Skeletal muscle satellite cell (primary cell): ENCODE data around the gene TAF5. TPM values are rescaled to one million over a fixed set of nuclear protein-coding genes. Genes with fewer than 3 reads are reported as not detected.
"Not testable (repeated sequence)": the region's sequence is repeated elsewhere in the genome, so short reads cannot be mapped to it uniquely, and the experiment has no call there.

ENCODE experiments used
- H3K27me3 ChIP-seq: 2 replicates; pipeline ENCODE4 v1.7.0; 2013; ENCODE audit warnings: low read length; ENCODE audit not compliant: control insufficient read depth, insufficient read depth
- H3K36me3 ChIP-seq: 2 replicates; pipeline ENCODE4 v1.7.0; 2013; ENCODE audit warnings: mild to moderate bottlenecking, control low read depth, low read length; ENCODE audit not compliant: insufficient read depth
- H3K4me1 ChIP-seq: 2 replicates; pipeline ENCODE4 v1.7.0; 2013; ENCODE audit warnings: low read length; ENCODE audit not compliant: control insufficient read depth, insufficient read depth
- H3K4me2 ChIP-seq: 2 replicates; pipeline ENCODE4 v1.7.0; 2013; ENCODE audit warnings: mild to moderate bottlenecking, low read length
- H3K4me3 ChIP-seq: 2 replicates; pipeline ENCODE4 v1.7.0; 2013; ENCODE audit warnings: low read length
- H3K9ac ChIP-seq: 2 replicates; pipeline ENCODE4 v1.7.0; 2013; ENCODE audit warnings: mild to moderate bottlenecking, low read depth, low read length, moderate library complexity
- H3K9me3 ChIP-seq: replicated peaks from 2 replicates; pipeline ENCODE4 v1.7.0; 2013; ENCODE audit warnings: mild to moderate bottlenecking, control low read depth, low read length
- total RNA-seq: library from RNA; depleted of rRNA; stranded (reverse); fragments of >200 nt; gene quantifications from 2 replicates; pipeline ENCODE4 v1.2.3, GENCODE V29; 2012; rRNA removed

Gene TAF5
- total RNA-seq, result 4.4 and 4.6 TPM in 2 replicates

DNA sequence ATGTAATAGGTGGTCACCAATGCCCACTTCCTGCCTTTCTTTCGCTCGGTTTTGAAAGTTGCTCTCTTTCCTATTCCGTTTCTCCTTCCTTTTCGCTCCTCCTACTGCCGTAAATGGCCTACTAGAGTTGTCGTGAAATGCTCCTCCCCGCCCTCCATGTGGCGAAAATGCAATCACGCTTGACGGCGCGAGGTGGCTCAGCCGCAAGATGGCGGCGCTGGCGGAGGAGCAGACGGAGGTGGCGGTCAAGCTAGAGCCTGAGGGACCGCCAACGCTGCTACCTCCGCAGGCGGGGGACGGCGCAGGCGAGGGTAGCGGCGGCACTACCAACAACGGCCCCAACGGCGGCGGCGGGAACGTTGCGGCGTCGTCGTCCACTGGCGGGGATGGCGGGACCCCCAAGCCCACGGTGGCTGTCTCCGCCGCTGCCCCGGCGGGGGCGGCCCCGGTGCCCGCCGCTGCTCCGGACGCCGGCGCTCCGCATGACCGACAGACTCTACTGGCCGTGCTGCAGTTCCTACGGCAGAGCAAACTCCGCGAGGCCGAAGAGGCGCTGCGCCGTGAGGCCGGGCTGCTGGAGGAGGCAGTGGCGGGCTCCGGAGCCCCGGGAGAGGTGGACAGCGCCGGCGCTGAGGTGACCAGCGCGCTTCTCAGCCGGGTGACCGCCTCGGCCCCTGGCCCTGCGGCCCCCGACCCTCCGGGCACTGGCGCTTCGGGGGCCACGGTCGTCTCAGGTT lies at the start of gene TAF5:
TAF5 (plus strand) TSS at position 195 of the 737 bp plus-strand sequence; CDS start at position 209, 14 bp downstream.
- Histone ChIP-seq H3K36me3 (no peaks in the 10 kb centered on the region), H3K9ac (peak within 1 kb of the TSS; percentile 81), H3K27me3 (no peaks in the 10 kb centered on the region), H3K4me3 (peak within 1 kb of the TSS; percentile 87), H3K9me3 (no peaks in the 10 kb centered on the region), H3K4me1 (peaks cover 3% of the 10 kb centered on the region), H3K4me2 (peak within 1 kb of the TSS; percentile 85)

DNA sequence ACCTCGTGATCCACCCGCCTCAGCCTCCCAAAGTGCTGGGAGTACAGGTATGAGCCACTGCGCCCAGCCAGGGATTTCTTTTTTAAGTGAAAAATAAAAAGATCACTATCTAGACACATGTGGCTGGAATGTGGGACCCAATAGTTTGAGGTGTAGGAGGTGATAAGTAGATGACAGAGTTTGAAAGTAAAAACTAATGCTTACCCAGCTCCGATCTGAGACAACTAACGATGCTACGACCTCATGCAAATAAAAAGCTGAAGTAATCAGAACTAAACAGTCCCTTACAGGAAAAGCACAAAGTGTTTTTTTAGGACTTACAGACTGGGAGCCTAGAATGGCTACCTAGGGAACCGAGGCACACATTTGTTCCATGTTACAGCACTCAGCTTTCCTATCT lies 39.9 kb upstream of the TAF5 start:
- no peak overlapping the region for H3K4me3 ChIP-seq
- H3K9ac ChIP-seq, result no peak overlapping the region
- H3K4me2 ChIP-seq, result no peak overlapping the region
- no peaks in the 10 kb centered on the region for H3K9me3 ChIP-seq
- no peaks in the 10 kb centered on the region for H3K4me1 ChIP-seq
- peaks cover 27% of the 10 kb centered on the region for H3K36me3 ChIP-seq
- no peaks in the 10 kb centered on the region for H3K27me3 ChIP-seq

DNA sequence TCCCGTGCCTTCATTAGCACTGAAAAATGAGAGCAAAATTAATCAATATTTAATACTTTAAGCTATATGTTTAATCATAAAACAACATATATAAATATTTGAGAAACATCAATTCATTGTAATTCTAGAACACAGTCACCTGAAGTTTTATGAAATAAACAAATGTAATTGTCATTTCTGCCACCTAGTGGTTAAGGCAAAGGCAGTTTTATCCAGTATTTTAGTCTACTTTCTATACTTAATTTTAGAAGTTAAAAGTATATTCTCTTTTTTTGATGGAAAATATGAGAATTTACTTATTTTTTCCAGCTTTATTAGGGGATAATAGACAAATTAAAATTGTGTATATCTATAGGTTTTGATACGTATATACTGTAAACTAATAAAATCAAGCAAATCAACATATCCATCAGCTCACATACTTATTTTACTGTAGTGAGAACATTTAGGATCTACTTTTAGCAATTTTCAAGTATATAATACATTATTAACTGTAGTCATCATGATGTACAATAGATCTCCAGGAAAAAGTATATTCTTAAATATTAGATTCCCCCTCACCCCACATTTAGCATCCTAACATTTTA lies 33.7 kb upstream of the TAF5 start:
- H3K36me3 ChIP-seq, result peaks cover 27% of the 10 kb centered on the region
- no peak overlapping the region for H3K4me3 ChIP-seq

DNA sequence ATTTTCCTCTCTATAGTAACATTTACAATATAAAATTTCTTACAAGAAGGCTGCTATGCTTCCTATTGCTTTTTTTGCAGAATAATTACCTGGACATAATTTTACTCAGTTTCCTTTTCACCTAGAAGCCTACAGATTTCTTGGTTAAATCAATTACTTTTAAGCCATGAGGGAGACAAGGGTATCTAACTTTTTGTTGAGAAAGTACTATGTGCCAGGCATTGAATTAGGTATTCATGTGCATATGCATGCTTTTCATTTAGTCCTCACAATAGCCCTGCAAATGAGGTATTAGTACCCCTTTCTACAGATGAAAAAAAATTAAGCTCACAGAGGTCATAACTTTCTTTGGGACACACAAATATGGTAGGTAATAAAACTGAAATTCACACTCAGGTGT lies 33.2 kb upstream of the TAF5 start:
- Histone ChIP-seq H3K4me2 (no peak overlapping the region), H3K9me3 (no peaks in the 10 kb centered on the region), H3K4me1 (no peaks in the 10 kb centered on the region), H3K36me3 (peaks cover 30% of the 10 kb centered on the region), H3K27me3 (no peaks in the 10 kb centered on the region), H3K4me3 (no peak overlapping the region), H3K9ac (no peak overlapping the region)

More for the DNA sequence above, 33.7 kb upstream of the TAF5 start:
- Histone ChIP-seq H3K9me3 (no peaks in the 10 kb centered on the region), H3K4me2 (no peak overlapping the region), H3K27me3 (no peaks in the 10 kb centered on the region), H3K4me1 (no peaks in the 10 kb centered on the region), H3K9ac (no peak overlapping the region)

DNA sequence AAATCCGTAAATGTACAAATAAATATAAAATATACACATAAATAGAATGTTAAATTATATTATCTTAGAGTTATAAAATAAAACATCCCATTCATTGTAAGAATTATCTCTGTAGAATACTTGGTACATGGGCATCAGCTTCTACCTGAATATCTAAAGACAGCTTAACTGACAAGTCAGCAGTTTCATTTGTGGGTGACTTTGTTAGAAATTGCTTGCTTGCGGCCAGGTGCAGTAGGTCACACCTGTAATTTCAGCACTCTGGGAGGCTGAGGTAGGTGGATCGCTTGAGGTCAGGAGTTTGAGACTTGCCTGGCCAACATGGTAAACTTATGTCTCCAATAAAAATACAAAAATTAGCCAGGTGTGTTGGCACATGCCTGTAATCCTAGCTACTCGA lies 31.4 kb upstream of the TAF5 start:
- H3K9me3 ChIP-seq, result no peaks in the 10 kb centered on the region
- no peaks in the 10 kb centered on the region for H3K27me3 ChIP-seq
- no peak overlapping the region for H3K9ac ChIP-seq
- H3K4me2 ChIP-seq, result no peak overlapping the region
- peaks cover 22% of the 10 kb centered on the region for H3K36me3 ChIP-seq
- no peak overlapping the region for H3K4me3 ChIP-seq
- H3K4me1 ChIP-seq, result no peaks in the 10 kb centered on the region

DNA sequence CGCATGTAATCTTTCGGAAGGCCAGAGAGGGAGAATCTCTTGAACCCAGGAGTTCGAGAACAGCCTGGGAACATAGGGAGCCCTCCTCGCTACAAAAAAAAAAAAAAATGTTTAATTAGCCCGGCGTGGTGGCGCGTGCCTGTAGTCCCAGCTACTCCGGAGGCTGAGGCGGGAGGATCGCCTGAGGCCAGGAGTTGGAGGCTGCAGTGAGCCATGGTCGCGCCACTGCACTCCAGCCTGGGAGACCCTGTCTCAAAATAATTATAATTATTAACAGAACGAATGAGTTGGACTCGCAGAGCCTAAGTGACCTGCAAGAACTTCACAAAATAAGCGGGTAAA lies 17.6 kb upstream of the TAF5 start:
- Histone ChIP-seq H3K36me3 (peaks cover 20% of the 10 kb centered on the region), H3K27me3 (no peaks in the 10 kb centered on the region), H3K9me3 (no peaks in the 10 kb centered on the region), H3K4me1 (peaks cover 6% of the 10 kb centered on the region), H3K4me3 (peak overlapping the region; percentile 94), H3K4me2 (peak overlapping the region; percentile 100), H3K9ac (peak overlapping the region; percentile 94)

DNA sequence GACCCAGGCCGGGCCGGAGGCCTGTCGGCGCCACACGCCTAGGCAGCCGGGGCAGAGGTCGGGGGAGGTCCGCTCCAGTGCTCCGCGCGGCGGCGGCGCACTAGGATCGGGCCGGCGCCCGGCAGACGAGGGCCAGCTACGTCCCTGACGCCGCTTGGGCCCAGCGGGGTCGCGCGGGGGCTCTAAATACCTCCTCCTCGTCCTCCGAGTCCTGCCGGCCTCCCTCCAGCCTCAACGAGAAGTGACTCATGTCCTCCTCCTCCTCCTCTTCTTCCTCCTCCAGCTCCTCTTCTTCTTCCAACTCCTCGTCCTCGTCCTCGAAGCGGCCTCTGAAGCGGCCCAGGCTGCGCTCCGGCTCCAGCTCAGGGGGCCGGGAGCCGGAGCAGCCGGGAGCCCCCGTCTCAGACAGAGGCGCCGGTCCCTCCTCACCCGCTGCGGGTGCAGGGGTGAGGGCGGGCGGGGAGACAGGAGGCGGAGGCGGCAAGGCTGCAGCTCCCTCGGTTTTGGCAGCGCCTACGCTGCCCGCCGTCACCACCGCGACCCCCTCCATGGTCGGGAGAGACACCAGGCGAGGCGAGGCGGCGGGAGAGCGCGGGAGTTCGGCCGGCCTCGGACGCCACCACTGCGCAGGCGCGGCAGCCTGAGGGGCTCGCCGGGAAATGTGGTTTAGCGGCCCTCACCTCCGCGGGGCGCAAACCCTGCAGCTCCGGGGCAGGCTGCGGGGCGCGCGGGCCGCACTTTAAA lies 17.1 kb upstream of the TAF5 start, which contains the start of gene PCGF6:
PCGF6 (minus strand) TSS at position 624 of the 744 bp plus-strand sequence; CDS start at position 550, 74 bp downstream.
- H3K9ac ChIP-seq, result peak within 1 kb of the TSS; percentile 94

DNA sequence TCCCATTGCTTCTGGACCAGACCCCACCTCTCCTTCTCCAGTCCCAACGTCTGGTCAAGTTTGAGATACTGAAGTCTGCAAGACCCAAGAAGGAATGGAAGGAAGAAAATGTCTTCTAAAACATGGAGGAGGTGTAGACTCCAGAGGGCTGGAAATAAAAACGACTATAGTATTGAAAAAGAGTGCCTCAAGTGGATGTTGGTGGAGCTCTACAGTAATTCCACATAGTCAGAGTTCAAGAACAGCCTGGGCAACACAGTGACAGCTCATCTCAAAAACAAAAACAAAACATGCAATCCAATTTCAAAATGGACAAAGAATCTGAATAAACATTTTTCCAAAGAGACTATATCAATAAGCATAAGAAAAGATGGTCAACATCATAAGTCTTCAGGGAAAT lies 14.5 kb upstream of the TAF5 start:
- no peak overlapping the region for H3K9ac ChIP-seq
- no peak overlapping the region for H3K4me2 ChIP-seq
- H3K4me3 ChIP-seq, result no peak overlapping the region
- no peaks in the 10 kb centered on the region for H3K9me3 ChIP-seq
- H3K4me1 ChIP-seq, result peaks cover 6% of the 10 kb centered on the region
- no peaks in the 10 kb centered on the region for H3K36me3 ChIP-seq
- no peaks in the 10 kb centered on the region for H3K27me3 ChIP-seq

More for the DNA sequence above, 17.1 kb upstream of the TAF5 start, which contains the start of gene PCGF6:
- Histone ChIP-seq H3K27me3 (no peaks in the 10 kb centered on the region), H3K4me1 (peaks cover 6% of the 10 kb centered on the region), H3K36me3 (peaks cover 15% of the 10 kb centered on the region), H3K9me3 (no peaks in the 10 kb centered on the region), H3K4me3 (peak within 1 kb of the TSS; percentile 94), H3K4me2 (peak within 1 kb of the TSS; percentile 100)

DNA sequence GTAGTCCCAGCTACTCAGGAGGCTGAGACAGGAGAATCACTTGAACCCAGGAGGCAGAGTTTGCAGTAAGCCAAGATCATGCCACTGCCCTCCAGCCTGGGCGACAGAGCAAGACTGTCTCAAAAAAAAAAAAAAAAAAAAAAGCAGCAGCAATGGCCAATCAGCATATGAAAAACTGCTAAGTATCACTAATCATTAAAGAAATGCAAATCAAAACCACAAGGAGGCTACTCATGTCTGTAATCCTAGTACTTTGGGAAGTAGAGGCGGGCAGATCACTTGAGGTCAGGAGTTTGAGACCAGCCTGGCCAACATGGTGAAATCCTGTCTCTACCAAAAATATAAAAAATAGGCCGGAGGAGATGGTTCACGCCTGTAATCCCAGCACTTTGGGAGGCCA lies 13.2 kb upstream of the TAF5 start:
- H3K4me1 ChIP-seq, H3K27me3 ChIP-seq, H3K9ac ChIP-seq, H3K36me3 ChIP-seq, H3K4me2 ChIP-seq, H3K9me3 ChIP-seq, H3K4me3 ChIP-seq: not testable (repeated sequence)

DNA sequence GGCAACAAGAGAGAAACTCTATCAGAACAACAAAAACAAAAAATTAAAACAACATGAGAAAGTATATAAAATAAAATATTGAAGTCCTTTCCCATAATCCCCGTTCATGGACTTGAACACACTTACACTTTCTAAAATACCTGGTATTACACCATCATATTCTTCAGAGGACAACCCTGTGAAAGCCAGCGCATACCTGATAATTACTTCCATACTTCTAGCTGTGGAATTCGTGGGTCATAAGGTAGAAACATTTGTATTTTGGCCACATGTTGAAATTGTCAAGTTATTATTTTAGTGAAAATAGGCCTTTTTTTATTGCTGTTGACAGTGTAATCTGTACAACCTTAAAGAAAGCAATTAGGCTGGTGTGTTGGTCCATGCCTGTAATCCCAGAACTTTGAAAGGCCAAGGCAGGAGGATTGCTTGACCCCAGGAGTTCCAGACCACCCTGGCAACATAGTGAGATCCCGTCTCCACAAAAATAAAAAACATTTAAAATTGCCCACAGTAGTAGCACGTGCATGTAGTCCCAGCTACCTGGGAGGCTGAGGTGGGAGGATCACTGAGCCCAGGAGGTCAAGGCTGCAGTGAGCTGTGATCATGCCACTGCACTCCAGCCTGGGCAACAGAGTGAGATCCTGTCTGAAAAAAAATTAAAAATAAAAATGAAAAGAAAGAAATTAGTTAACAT lies 11.7 kb upstream of the TAF5 start:
- Histone ChIP-seq H3K9ac (no peak overlapping the region), H3K4me1 (peaks cover 6% of the 10 kb centered on the region), H3K4me2 (no peak overlapping the region), H3K4me3 (no peak overlapping the region), H3K9me3 (no peaks in the 10 kb centered on the region), H3K36me3 (no peaks in the 10 kb centered on the region), H3K27me3 (no peaks in the 10 kb centered on the region)

DNA sequence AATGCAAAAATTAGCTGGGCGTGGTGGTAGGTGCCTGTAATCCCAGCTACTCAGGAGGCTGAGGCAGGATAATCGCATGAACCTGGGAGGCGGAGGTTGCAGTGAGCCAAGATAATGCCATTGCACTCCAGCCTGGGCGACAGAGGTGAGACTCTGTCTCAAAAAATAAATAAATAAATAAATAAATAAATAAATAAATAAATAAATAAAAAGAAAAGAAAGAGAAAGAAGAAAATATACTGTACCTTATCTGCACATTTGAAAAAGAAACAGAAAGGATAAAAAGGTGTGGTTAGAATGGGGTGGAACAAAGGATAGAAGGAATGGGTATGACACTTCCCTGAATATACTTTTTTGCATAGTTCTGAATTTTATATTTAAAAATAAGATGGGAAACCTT lies 8.3 kb upstream of the TAF5 start:
- H3K27me3 ChIP-seq, H3K4me1 ChIP-seq, H3K9me3 ChIP-seq: not testable (repeated sequence)

More for the DNA sequence above, 8.3 kb upstream of the TAF5 start:
- not testable (repeated sequence) for H3K9ac ChIP-seq, H3K4me2 ChIP-seq, H3K4me3 ChIP-seq, H3K36me3 ChIP-seq
